Measurements from ENCODE around the gene RBM18.

- TF ChIP-seq POLR2A (IDR thresholded peaks at IDR 0.05) (no peak), CTCF (IDR thresholded peaks at IDR 0.05) (no peak)
These were observed 12.8 kb upstream of the RBM18 start for GRCh38 chr9:122277285-122277897.

Data from lower leg skin (tissue), 3 donors.